Panc1 (cell line): ENCODE measurements around the gene UBXN2A. TPM values are rescaled to one million over a fixed set of nuclear protein-coding genes. Genes with fewer than 3 reads are reported as not detected.

Experiments used
- ATAC-seq: fragments of 200-7000 bp; cut with Tn5 transposase; 2 replicates; pipeline ENCODE4 v1.9.1; 2020; ENCODE audit warnings: mild to moderate bottlenecking, moderate library complexity
- BruUV-seq: library from RNA; stranded (reverse); fragments of 400-500 nt; replicated peaks from 2 replicates; lab custom pipeline; 2021; lab: Mats Ljungman, UMichigan
- CTCF ChIA-PET: fragments of 300-600 bp; sonication (Branson Sonifier 250); formaldehyde crosslinking; loops from one replicate; lab custom pipeline; 2022; ENCODE audit warnings: antibody characterized with exemption; lab: Charles Lee
- POLR2A ChIA-PET: fragments of 300-600 bp; sonication (Branson Sonifier 250); formaldehyde crosslinking; loops from one replicate; lab custom pipeline; 2022; ENCODE audit warnings: antibody characterized with exemption; lab: Charles Lee
- DNase-seq: peaks from one replicate; pipeline ENCODE4 v3.0.0-alpha.2; 2010; ENCODE audit warnings: low read depth, low spot score
- H3K27ac ChIP-seq: 2 replicates; pipeline ENCODE4 v1.5.1; 2011; ENCODE audit warnings: mild to moderate bottlenecking, low read length, inconsistent platforms
- H3K27me3 ChIP-seq: fragments of 200-500 bp; sonication (Bioruptor generic); 2 replicates; pipeline ENCODE4 v1.6.0; 2014; ENCODE audit warnings: low read length, inconsistent platforms; ENCODE audit not compliant: control insufficient read depth, insufficient read depth
- H3K36me3 ChIP-seq: fragments of 200-500 bp; sonication (Bioruptor generic); 2 replicates; pipeline ENCODE4 v1.5.1; 2014; ENCODE audit warnings: inconsistent platforms, mild to moderate bottlenecking, low read length, moderate library complexity; ENCODE audit not compliant: control insufficient read depth, insufficient read depth
- H3K4me1 ChIP-seq: 2 replicates; pipeline ENCODE4 v1.5.1; 2011; ENCODE audit warnings: inconsistent platforms, mild to moderate bottlenecking, low read length, moderate library complexity; ENCODE audit not compliant: control insufficient read depth, insufficient read depth
- H3K4me3 ChIP-seq, 2 experiments: 2 replicates each; pipeline ENCODE4 v1.5.1; 2011 to 2012; ENCODE audit warnings: low read depth in 2 of 2, low read length in 2 of 2, mild to moderate bottlenecking in 2 of 2, inconsistent platforms in 1 of 2, moderate library complexity in 1 of 2
- H3K9me3 ChIP-seq: fragments of 200-500 bp; sonication (Bioruptor generic); 2 replicates; pipeline ENCODE4 v1.5.1; 2014; ENCODE audit warnings: low read depth, mild to moderate bottlenecking, inconsistent platforms, low read length, moderate library complexity; ENCODE audit not compliant: control insufficient read depth, insufficient read depth
- CTCF ChIP-seq: fragments of 450-650 bp; IDR thresholded peaks from 2 replicates; pipeline ENCODE4 v1.5.1; 2017; ENCODE audit warnings: mild to moderate bottlenecking
- POLR2AphosphoS5 ChIP-seq: IDR thresholded peaks from 2 replicates; pipeline ENCODE4 v1.6.1; 2012; ENCODE audit warnings: mild to moderate bottlenecking, low read depth, low read length, moderate library complexity
- REST ChIP-seq, 2 experiments: IDR thresholded peaks; 2 replicates each; pipeline ENCODE4 v1.6.1; 2011 to 2012; ENCODE audit warnings: low read depth in 2 of 2, control low read depth in 1 of 2, low read length in 1 of 2, mild to moderate bottlenecking in 1 of 2, moderate library complexity in 1 of 2; ENCODE audit not compliant: insufficient read depth in 1 of 2
- SIN3A ChIP-seq: IDR thresholded peaks from 2 replicates; pipeline ENCODE4 v1.6.1; 2012; ENCODE audit warnings: low read depth, mild to moderate bottlenecking, low read length, moderate library complexity, borderline replicate concordance; ENCODE audit not compliant: insufficient read depth
- TCF7L2 ChIP-seq: IDR thresholded peaks from 2 replicates; pipeline ENCODE4 v1.6.1; 2011; ENCODE audit warnings: mild to moderate bottlenecking, low read depth, low read length, inconsistent platforms
- in situ Hi-C: cut with HindIII; loops from 2 replicates; pipeline ENCODE4 v1.10.0; 2016; ENCODE audit warnings: low sequenced_read_pairs, low pct_unique_long_range_greater_than_20kb
- intact Hi-C: fragments of 100-400 bp; cut with micrococcal nuclease; formaldehyde crosslinking; loops from one replicate; pipeline ENCODE4 v1.10.0; 2022; ENCODE audit not compliant: unreplicated experiment
- total RNA-seq: library from RNA; stranded (reverse); gene quantifications from one replicate; pipeline ENCODE4 v1.2.1, GENCODE V29; 2021; ENCODE audit not compliant: unreplicated experiment

The UBXN2A gene
- total RNA-seq, 1 experiment from 2014 or later = 23.3 TPM

DNA sequence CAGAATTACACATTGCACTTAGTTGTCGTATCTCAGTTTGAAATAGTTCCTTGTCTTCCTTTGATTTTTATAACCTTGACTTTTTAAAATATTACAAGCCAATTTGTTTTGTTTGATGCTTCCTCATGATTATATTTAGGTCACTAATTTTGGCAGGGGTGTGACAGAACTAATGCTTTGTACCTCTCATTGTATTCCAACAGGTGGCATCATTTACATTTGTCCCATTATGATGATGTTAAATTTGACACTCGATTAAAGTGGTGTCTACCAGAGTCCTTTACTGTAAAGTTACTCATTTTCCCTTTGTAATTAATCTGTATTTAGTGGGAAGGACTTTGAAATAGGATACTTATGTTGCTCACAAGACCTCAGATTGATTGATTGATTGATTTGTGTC is 48.1 kb downstream of the UBXN2A start:
- DNase-seq (peak; percentile 22), ATAC-seq (peak; percentile 87)
- in situ Hi-C loops (no loop called here), intact Hi-C loops (loop anchor here (5.0 kb wide), 1 partner anchor 94 kb away; the partner anchor contains the start of gene TP53I3)
- Histone ChIP-seq H3K4me1 (no peaks in the 10 kb centered on the region), H3K27ac (no peak overlapping the region), H3K36me3 (peaks cover 3% of the 10 kb centered on the region; the same call in 1 of the 2 replicates), H3K27me3 (no peaks in the 10 kb centered on the region), H3K4me3 (no peak overlapping the region), H3K9me3 (no peaks in the 10 kb centered on the region)
- ChIA-PET CTCF (no interaction called here), POLR2A (no interaction called here)
- no peak; the same call in 1 of the 2 replicates for TF ChIP-seq CTCF
- no peak for TF ChIP-seq SIN3A
- TF ChIP-seq POLR2AphosphoS5 = no peak
- TF ChIP-seq TCF7L2 = no peak
- TF ChIP-seq REST (IDR thresholded peaks at IDR 0.05; ENCODE audit: insufficient read depth in 1 of 2, low read depth in 2 of 2, low read length in 1 of 2) = no peak
- BruUV-seq = no TSS peak

GRCh38 chr2:23992931-23993330 is 52.7 kb downstream of the UBXN2A start:
- DNase-seq = no peak
- no peak for TF ChIP-seq SIN3A
- TF ChIP-seq REST (IDR thresholded peaks at IDR 0.05; ENCODE audit: insufficient read depth in 1 of 2, low read depth in 2 of 2, low read length in 1 of 2) = no peak
- TF ChIP-seq POLR2AphosphoS5 = no peak
- no peak for TF ChIP-seq CTCF
- no peak for TF ChIP-seq TCF7L2
- POLR2A ChIA-PET = no interaction called here
- intact Hi-C loops (no loop called here), in situ Hi-C loops (no loop called here)
- CTCF ChIA-PET = no interaction called here
- ATAC-seq = no peak
- no peaks in the 10 kb centered on the region for H3K4me1 ChIP-seq
- no peak overlapping the region for H3K27ac ChIP-seq
- H3K9me3 ChIP-seq = no peaks in the 10 kb centered on the region
- no peak overlapping the region for H3K4me3 ChIP-seq
- H3K36me3 ChIP-seq = no peaks in the 10 kb centered on the region
- no TSS peak for BruUV-seq
- no peaks in the 10 kb centered on the region for H3K27me3 ChIP-seq
